GM06990 (cell line): ENCODE data around the gene SYT7.

Source experiments
- DNase-seq: peaks from one replicate; pipeline ENCODE4 v3.0.0-alpha.2; 2011; ENCODE audit not compliant: insufficient read length; ENCODE audit errors: extremely low read depth
- H3K27me3 ChIP-seq: replicated peaks from 2 replicates; pipeline ENCODE4 v1.6.0; 2011; ENCODE audit warnings: low read length; ENCODE audit not compliant: control insufficient read depth, insufficient read depth
- H3K36me3 ChIP-seq: 2 replicates; pipeline ENCODE4 v1.5.1; 2011; ENCODE audit warnings: low read length; ENCODE audit not compliant: control insufficient read depth, insufficient read depth
- H3K4me3 ChIP-seq: replicated peaks from 2 replicates; pipeline ENCODE4 v1.5.1; 2011; ENCODE audit warnings: low read depth, mild to moderate bottlenecking, control low read depth, low read length
- CTCF ChIP-seq: IDR thresholded peaks from 2 replicates; pipeline ENCODE4 v1.5.1; 2011; ENCODE audit warnings: low read length, control low read depth, mild to moderate bottlenecking, inconsistent platforms; ENCODE audit not compliant: insufficient read depth, poor library complexity, severe bottlenecking

SYT7 gene

GRCh38 chr11:61554172-61554988, 26.5 kb downstream of the SYT7 start:
- Histone ChIP-seq H3K36me3 (no peaks in the 10 kb centered on the region), H3K27me3 (peaks cover 2% of the 10 kb centered on the region), H3K4me3 (no peak overlapping the region)
- DNase-seq: no peak
- TF ChIP-seq CTCF: no peak

GRCh38 chr11:61553373-61554171, 27.3 kb downstream of the SYT7 start:
- no peak for DNase-seq
- Histone ChIP-seq H3K36me3 (no peaks in the 10 kb centered on the region), H3K4me3 (no peak overlapping the region), H3K27me3 (peaks cover 2% of the 10 kb centered on the region)
- TF ChIP-seq CTCF: no peak

GRCh38 chr11:61552108-61552635, 28.7 kb downstream of the SYT7 start:
- Histone ChIP-seq H3K27me3 (peaks cover 2% of the 10 kb centered on the region), H3K4me3 (no peak overlapping the region), H3K36me3 (no peaks in the 10 kb centered on the region)
- TF ChIP-seq CTCF: no peak
- no peak for DNase-seq

GRCh38 chr11:61551634-61552033, 29.2 kb downstream of the SYT7 start:
- no peak overlapping the region for H3K4me3 ChIP-seq
- H3K27me3 ChIP-seq: peaks cover 2% of the 10 kb centered on the region
- DNase-seq: no peak

GRCh38 chr11:61550665-61551227, 30.1 kb downstream of the SYT7 start:
- peaks cover 2% of the 10 kb centered on the region for H3K27me3 ChIP-seq
- no peak for DNase-seq
- H3K36me3 ChIP-seq: no peaks in the 10 kb centered on the region
- no peak overlapping the region for H3K4me3 ChIP-seq
- TF ChIP-seq CTCF: no peak

More at GRCh38 chr11:61551634-61552033, 29.2 kb downstream of the SYT7 start:
- no peaks in the 10 kb centered on the region for H3K36me3 ChIP-seq
- no peak for TF ChIP-seq CTCF
